Neural cell (in vitro differentiated cells): ENCODE results near the gene FAS.

Experiments
- CTCF ChIP-seq: fragments of 450-650 bp; IDR thresholded peaks from 2 replicates; pipeline ENCODE4 v1.5.1; 2014; ENCODE audit warnings: antibody characterized with exemption, mild to moderate bottlenecking, moderate library complexity; ENCODE audit not compliant: poor library complexity, severe bottlenecking
- EZH2 ChIP-seq: fragments of 200-600, 300-800 bp; shearing (Covaris generic), sonication (generic); IDR thresholded peaks from 2 replicates; pipeline ENCODE4 v1.6.1; 2014; ENCODE audit warnings: antibody characterized with exemption, low read length, borderline replicate concordance, mild to moderate bottlenecking; ENCODE audit not compliant: insufficient read depth, poor library complexity, severe bottlenecking
- SMC3 ChIP-seq: fragments of 450-650 bp; conservative IDR thresholded peaks from 2 replicates; pipeline ENCODE4 v1.6.1; 2014; ENCODE audit warnings: antibody characterized with exemption, mild to moderate bottlenecking, moderate library complexity; ENCODE audit not compliant: poor library complexity

- TF ChIP-seq CTCF: no peak
- no peak for TF ChIP-seq SMC3
- no peak for TF ChIP-seq EZH2
Measured at GRCh38 chr10:88995156-88995876, 4.7 kb downstream of the FAS start.
